ENCODE results near the gene RPTOR. TPM values are rescaled to one million over a fixed set of nuclear protein-coding genes. Genes with fewer than 3 reads are reported as not detected.

Gene RPTOR
- total and polyA plus RNA-seq, 10 of the 15 experiments (the other 5 are each of a cell fraction or from before 2014, with no cell fraction given) = 0.18 to 32.1 (median 7.8) TPM

- TF ChIP-seq, protein P1, sequence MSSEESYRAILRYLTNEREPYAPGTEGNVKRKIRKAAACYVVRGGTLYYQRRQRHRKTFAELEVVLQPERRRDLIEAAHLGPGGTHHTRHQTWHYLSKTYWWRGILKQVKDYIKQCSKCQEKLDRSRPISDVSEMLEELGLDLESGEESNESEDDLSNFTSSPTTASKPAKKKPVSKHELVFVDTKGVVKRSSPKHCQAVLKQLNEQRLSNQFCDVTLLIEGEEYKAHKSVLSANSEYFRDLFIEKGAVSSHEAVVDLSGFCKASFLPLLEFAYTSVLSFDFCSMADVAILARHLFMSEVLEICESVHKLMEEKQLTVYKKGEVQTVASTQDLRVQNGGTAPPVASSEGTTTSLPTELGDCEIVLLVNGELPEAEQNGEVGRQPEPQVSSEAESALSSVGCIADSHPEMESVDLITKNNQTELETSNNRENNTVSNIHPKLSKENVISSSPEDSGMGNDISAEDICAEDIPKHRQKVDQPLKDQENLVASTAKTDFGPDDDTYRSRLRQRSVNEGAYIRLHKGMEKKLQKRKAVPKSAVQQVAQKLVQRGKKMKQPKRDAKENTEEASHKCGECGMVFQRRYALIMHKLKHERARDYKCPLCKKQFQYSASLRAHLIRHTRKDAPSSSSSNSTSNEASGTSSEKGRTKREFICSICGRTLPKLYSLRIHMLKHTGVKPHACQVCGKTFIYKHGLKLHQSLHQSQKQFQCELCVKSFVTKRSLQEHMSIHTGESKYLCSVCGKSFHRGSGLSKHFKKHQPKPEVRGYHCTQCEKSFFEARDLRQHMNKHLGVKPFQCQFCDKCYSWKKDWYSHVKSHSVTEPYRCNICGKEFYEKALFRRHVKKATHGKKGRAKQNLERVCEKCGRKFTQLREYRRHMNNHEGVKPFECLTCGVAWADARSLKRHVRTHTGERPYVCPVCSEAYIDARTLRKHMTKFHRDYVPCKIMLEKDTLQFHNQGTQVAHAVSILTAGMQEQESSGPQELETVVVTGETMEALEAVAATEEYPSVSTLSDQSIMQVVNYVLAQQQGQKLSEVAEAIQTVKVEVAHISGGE (CRISPR knock-in tag; IDR thresholded peaks at IDR 0.05) = no peak
- TF ChIP-seq SREBF2 (IDR thresholded peaks at IDR 0.05; ENCODE audit: low read length) = no peak
- peak; percentile 74 for TF ChIP-seq ATF7 (IDR thresholded peaks at IDR 0.05; ENCODE audit: low read depth)
- peak; percentile 62 for TF ChIP-seq JUND (IDR thresholded peaks at IDR 0.05; ENCODE audit: low read depth, low read length)
- peak; percentile 97 to 98 for TF ChIP-seq BHLHE40 (IDR thresholded peaks at IDR 0.05; ENCODE audit: borderline replicate concordance in 1 of 2, low read depth in 2 of 2, low read length in 1 of 2)
- peak; percentile 12 for TF ChIP-seq USF1 (IDR thresholded peaks at IDR 0.05; ENCODE audit: borderline replicate concordance, extremely low read length, insufficient read depth, low read depth, low read length)
- no peak for TF ChIP-seq ZNF217 (IDR thresholded peaks at IDR 0.05)
- TF ChIP-seq ATF3 (IDR thresholded peaks at IDR 0.05; ENCODE audit: borderline replicate concordance, extremely low read depth, low read depth, low read length) = no peak
- TF ChIP-seq, protein P2, sequence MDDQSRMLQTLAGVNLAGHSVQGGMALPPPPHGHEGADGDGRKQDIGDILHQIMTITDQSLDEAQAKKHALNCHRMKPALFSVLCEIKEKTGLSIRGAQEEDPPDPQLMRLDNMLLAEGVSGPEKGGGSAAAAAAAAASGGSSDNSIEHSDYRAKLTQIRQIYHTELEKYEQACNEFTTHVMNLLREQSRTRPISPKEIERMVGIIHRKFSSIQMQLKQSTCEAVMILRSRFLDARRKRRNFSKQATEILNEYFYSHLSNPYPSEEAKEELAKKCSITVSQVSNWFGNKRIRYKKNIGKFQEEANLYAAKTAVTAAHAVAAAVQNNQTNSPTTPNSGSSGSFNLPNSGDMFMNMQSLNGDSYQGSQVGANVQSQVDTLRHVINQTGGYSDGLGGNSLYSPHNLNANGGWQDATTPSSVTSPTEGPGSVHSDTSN (IDR thresholded peaks at IDR 0.05; ENCODE audit: insufficient replicate concordance, low read depth, low read length) = no peak
- TF ChIP-seq MYC (IDR thresholded peaks at IDR 0.05; ENCODE audit: insufficient read depth, insufficient read length, insufficient replicate concordance, low read length, severe bottlenecking) = no peak
- TF ChIP-seq FOS (IDR thresholded peaks at IDR 0.05; ENCODE audit: borderline replicate concordance, extremely low read depth, insufficient read length) = no peak
- no peak for TF ChIP-seq YY1 (IDR thresholded peaks at IDR 0.05; ENCODE audit: low read depth, low read length)
- no peak for TF ChIP-seq BMI1 (IDR thresholded peaks at IDR 0.05; ENCODE audit: borderline replicate concordance)
- 0 out of 2 replicates have a peak, but pooled peaks have one; percentile 15 for TF ChIP-seq SPI1 (IDR thresholded peaks at IDR 0.05; ENCODE audit: borderline replicate concordance, insufficient read depth, low read depth, low read length)
- peak; percentile 89 for TF ChIP-seq ZNF687 (IDR thresholded peaks at IDR 0.05)
- no peak for TF ChIP-seq SUPT20H (IDR thresholded peaks at IDR 0.05; ENCODE audit: borderline replicate concordance, control insufficient read depth, low read depth, low read length)
- TF ChIP-seq SMAD5 (IDR thresholded peaks at IDR 0.05; ENCODE audit: low read depth) = no peak
- no peak for TF ChIP-seq RB1 (IDR thresholded peaks at IDR 0.05; ENCODE audit: borderline replicate concordance)
Observed at GRCh38 chr17:80892019-80892855, 347.6 kb downstream of the RPTOR start (continued).
